Measurements from ENCODE around the gene MYO1A. TPM values are rescaled to one million over a fixed set of nuclear protein-coding genes. Genes with fewer than 3 reads are reported as not detected.

MYO1A gene
- total and polyA plus RNA-seq, 2 of the 13 experiments (the other 11 are each of a cell fraction or from before 2014, with no cell fraction given), result 5.3 to 6.0 TPM

DNA sequence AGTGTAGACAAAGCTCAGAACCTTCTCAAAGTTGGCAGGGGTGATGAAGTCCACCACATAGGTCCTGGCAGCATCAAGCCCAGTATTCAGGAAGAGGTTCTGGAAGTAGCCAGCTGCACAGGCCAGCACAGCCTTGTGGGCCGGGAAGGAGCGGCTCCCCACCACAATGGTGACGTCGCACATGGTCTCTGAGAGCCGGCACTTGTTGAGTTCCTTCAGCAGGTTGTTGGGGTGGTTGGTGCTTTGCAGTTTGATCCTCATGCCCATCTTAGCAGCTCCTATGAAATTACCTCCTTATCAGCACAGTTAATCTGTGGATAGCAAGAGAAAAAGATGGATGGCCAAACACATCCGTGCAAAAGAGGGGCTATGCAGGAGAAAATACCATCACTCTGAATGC is 45.3 kb downstream of the MYO1A start (continued):
- TF ChIP-seq, protein P1, sequence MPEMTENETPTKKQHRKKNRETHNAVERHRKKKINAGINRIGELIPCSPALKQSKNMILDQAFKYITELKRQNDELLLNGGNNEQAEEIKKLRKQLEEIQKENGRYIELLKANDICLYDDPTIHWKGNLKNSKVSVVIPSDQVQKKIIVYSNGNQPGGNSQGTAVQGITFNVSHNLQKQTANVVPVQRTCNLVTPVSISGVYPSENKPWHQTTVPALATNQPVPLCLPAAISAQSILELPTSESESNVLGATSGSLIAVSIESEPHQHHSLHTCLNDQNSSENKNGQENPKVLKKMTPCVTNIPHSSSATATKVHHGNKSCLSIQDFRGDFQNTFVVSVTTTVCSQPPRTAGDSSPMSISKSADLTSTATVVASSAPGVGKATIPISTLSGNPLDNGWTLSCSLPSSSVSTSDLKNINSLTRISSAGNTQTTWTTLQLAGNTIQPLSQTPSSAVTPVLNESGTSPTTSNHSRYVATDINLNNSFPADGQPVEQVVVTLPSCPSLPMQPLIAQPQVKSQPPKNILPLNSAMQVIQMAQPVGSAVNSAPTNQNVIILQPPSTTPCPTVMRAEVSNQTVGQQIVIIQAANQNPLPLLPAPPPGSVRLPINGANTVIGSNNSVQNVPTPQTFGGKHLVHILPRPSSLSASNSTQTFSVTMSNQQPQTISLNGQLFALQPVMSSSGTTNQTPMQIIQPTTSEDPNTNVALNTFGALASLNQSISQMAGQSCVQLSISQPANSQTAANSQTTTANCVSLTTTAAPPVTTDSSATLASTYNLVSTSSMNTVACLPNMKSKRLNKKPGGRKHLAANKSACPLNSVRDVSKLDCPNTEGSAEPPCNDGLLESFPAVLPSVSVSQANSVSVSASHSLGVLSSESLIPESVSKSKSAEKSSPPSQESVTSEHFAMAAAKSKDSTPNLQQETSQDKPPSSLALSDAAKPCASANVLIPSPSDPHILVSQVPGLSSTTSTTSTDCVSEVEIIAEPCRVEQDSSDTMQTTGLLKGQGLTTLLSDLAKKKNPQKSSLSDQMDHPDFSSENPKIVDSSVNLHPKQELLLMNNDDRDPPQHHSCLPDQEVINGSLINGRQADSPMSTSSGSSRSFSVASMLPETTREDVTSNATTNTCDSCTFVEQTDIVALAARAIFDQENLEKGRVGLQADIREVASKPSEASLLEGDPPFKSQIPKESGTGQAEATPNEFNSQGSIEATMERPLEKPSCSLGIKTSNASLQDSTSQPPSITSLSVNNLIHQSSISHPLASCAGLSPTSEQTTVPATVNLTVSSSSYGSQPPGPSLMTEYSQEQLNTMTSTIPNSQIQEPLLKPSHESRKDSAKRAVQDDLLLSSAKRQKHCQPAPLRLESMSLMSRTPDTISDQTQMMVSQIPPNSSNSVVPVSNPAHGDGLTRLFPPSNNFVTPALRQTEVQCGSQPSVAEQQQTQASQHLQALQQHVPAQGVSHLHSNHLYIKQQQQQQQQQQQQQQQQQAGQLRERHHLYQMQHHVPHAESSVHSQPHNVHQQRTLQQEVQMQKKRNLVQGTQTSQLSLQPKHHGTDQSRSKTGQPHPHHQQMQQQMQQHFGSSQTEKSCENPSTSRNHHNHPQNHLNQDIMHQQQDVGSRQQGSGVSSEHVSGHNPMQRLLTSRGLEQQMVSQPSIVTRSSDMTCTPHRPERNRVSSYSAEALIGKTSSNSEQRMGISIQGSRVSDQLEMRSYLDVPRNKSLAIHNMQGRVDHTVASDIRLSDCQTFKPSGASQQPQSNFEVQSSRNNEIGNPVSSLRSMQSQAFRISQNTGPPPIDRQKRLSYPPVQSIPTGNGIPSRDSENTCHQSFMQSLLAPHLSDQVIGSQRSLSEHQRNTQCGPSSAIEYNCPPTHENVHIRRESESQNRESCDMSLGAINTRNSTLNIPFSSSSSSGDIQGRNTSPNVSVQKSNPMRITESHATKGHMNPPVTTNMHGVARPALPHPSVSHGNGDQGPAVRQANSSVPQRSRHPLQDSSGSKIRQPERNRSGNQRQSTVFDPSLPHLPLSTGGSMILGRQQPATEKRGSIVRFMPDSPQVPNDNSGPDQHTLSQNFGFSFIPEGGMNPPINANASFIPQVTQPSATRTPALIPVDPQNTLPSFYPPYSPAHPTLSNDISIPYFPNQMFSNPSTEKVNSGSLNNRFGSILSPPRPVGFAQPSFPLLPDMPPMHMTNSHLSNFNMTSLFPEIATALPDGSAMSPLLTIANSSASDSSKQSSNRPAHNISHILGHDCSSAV (CRISPR knock-in tag; IDR thresholded peaks at IDR 0.05; ENCODE audit: borderline replicate concordance), result no peak
- TF ChIP-seq PRMT3 (CRISPR knock-in tag; IDR thresholded peaks at IDR 0.05; ENCODE audit: borderline replicate concordance, low read depth) (no peak), ZKSCAN5 (CRISPR knock-in tag; IDR thresholded peaks at IDR 0.05) (no peak), ZFP82 (CRISPR knock-in tag; IDR thresholded peaks at IDR 0.05; ENCODE audit: borderline replicate concordance) (no peak), ZNF790 (CRISPR knock-in tag; IDR thresholded peaks at IDR 0.05; ENCODE audit: borderline replicate concordance) (no peak), POLR2AphosphoS5 (IDR thresholded peaks at IDR 0.05; ENCODE audit: low read depth, low read length) (no peak), SP1 (IDR thresholded peaks at IDR 0.05) (no peak), SP1 (CRISPR knock-in tag; IDR thresholded peaks at IDR 0.05) (no peak), SOX5 (CRISPR knock-in tag; IDR thresholded peaks at IDR 0.05; ENCODE audit: borderline replicate concordance) (no peak), ZNF251 (CRISPR knock-in tag; IDR thresholded peaks at IDR 0.05) (no peak), ZZZ3 (CRISPR knock-in tag; IDR thresholded peaks at IDR 0.05; ENCODE audit: borderline replicate concordance) (no peak), YY1 (IDR thresholded peaks at IDR 0.05; ENCODE audit: insufficient read depth, insufficient replicate concordance, low read depth, low read length) (no peak)

All from HepG2 (cell line).